Measurements from ENCODE around the gene ORAI3. TPM values are rescaled to one million over a fixed set of nuclear protein-coding genes. Genes with fewer than 3 reads are reported as not detected.
"Not testable (repeated sequence)": the region's sequence is repeated elsewhere in the genome, so short reads cannot be mapped to it uniquely, and the experiment has no call there.

Gene ORAI3
- total and polyA plus RNA-seq, 2 experiments from 2014 or later = 52.5 to 54.0 TPM

DNA sequence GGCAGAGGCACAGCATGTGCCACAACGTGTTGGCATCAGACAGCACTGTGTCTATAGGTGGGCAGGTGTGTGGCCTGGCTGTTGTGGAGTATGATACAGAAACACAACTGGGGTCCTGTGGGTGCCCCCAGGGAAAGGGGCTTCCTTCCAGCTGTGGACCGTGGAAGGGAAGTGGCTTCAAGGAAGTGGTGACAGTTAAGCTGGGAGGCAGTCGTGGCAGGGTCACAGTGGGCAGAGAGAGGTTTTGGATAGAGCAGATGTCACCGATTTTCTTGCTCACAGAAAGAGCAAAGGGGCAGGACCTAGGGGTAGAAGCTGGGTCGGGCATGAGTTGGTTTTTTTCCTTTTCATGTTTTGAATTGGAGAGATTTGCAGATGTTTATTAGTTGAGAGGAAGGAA lies 11.2 kb upstream of the ORAI3 start:
- no peak overlapping the region for H3K4me3 ChIP-seq
- H3K79me2 ChIP-seq = peaks cover 7% of the 10 kb centered on the region
- TF ChIP-seq, protein P1, sequence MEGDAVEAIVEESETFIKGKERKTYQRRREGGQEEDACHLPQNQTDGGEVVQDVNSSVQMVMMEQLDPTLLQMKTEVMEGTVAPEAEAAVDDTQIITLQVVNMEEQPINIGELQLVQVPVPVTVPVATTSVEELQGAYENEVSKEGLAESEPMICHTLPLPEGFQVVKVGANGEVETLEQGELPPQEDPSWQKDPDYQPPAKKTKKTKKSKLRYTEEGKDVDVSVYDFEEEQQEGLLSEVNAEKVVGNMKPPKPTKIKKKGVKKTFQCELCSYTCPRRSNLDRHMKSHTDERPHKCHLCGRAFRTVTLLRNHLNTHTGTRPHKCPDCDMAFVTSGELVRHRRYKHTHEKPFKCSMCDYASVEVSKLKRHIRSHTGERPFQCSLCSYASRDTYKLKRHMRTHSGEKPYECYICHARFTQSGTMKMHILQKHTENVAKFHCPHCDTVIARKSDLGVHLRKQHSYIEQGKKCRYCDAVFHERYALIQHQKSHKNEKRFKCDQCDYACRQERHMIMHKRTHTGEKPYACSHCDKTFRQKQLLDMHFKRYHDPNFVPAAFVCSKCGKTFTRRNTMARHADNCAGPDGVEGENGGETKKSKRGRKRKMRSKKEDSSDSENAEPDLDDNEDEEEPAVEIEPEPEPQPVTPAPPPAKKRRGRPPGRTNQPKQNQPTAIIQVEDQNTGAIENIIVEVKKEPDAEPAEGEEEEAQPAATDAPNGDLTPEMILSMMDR (IDR thresholded peaks at IDR 0.05; ENCODE audit: poor library complexity) = no peak
- TF ChIP-seq EZH2 (IDR thresholded peaks at IDR 0.05; ENCODE audit: borderline replicate concordance) (no peak), EZH2phosphoT487 (IDR thresholded peaks at IDR 0.05; ENCODE audit: low read depth, severe bottlenecking, unreplicated experiment) (no peak)
- H3K4me1 ChIP-seq (ENCODE audit: insufficient read depth) = peaks cover 11% of the 10 kb centered on the region
- H3K9me3 ChIP-seq (ENCODE audit: low read depth) = no peaks in the 10 kb centered on the region
- 93% methylated on average over 5 of the region's 5 CpGs for WGBS (ENCODE audit: low lambda C conversion rate, missing lambda C conversion rate)
- no peaks in the 10 kb centered on the region for H4K20me1 ChIP-seq (ENCODE audit: insufficient read depth, poor library complexity, severe bottlenecking)
- no peak overlapping the region for H2AFZ ChIP-seq
- DNase-seq (ENCODE audit: low spot score) = no peak
- no peak overlapping the region for H3K27ac ChIP-seq
- no peaks in the 10 kb centered on the region for H3K9me2 ChIP-seq (replicated peaks; ENCODE audit: insufficient read depth)
- H3K4me2 ChIP-seq = no peak overlapping the region
- H3K27me3 ChIP-seq = no peaks in the 10 kb centered on the region
- H3K36me3 ChIP-seq (replicated peaks; ENCODE audit: insufficient read depth, low read depth) = no peaks in the 10 kb centered on the region

DNA sequence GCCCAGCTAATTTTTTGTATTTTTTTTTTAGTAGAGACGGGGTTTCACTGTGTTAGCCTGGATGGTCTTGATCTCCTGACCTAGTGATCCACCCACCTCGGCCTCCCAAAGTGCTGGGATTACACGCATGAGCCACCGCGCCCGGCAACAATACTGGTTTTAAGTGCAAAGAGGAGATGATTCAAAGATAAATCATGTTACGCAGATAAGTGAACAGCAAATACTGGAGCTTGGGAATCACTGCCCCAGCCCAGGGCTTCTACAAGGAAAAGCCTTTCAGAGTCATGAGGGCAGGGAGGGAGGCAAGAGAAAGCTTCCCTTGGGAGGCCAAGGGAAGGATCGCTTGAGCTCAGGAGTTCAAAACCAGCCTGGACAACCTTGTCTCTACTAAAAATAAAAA lies 9.3 kb upstream of the ORAI3 start:
- H3K4me2 ChIP-seq; H3K27me3 ChIP-seq; H3K9me2 ChIP-seq (replicated peaks; ENCODE audit: insufficient read depth); DNase-seq (ENCODE audit: low spot score); H3K27ac ChIP-seq; H3K36me3 ChIP-seq (replicated peaks; ENCODE audit: insufficient read depth, low read depth); H3K9me3 ChIP-seq (ENCODE audit: low read depth); H4K20me1 ChIP-seq (ENCODE audit: insufficient read depth, poor library complexity, severe bottlenecking); H2AFZ ChIP-seq; H3K4me3 ChIP-seq: not testable (repeated sequence)
- Histone ChIP-seq H3K79me2 (peaks cover 11% of the 10 kb centered on the region), H3K4me1 (ENCODE audit: insufficient read depth) (peaks cover 15% of the 10 kb centered on the region)
- 85% methylated on average over 7 of the region's 8 CpGs for WGBS (ENCODE audit: low lambda C conversion rate, missing lambda C conversion rate)

- Histone ChIP-seq H3K9me3 (ENCODE audit: low read depth) (no peaks in the 10 kb centered on the region), H3K4me3 (no peak overlapping the region), H3K79me2 (peaks cover 14% of the 10 kb centered on the region), H3K4me1 (ENCODE audit: insufficient read depth) (peaks cover 15% of the 10 kb centered on the region), H3K27ac (peak overlapping the region; percentile 92), H3K9me2 (replicated peaks; ENCODE audit: insufficient read depth) (no peaks in the 10 kb centered on the region), H4K20me1 (ENCODE audit: insufficient read depth, poor library complexity, severe bottlenecking) (no peaks in the 10 kb centered on the region), H3K36me3 (replicated peaks; ENCODE audit: insufficient read depth, low read depth) (no peaks in the 10 kb centered on the region), H3K27me3 (no peaks in the 10 kb centered on the region), H2AFZ (no peak overlapping the region), H3K4me2 (peak overlapping the region; percentile 66)
- TF ChIP-seq EZH2 (IDR thresholded peaks at IDR 0.05; ENCODE audit: borderline replicate concordance) = no peak
- TF ChIP-seq, protein P1 (IDR thresholded peaks at IDR 0.05; ENCODE audit: poor library complexity) = peak; percentile 82
- WGBS (ENCODE audit: low lambda C conversion rate, missing lambda C conversion rate) = 32% methylated on average over 15 of the region's 15 CpGs
- peak; percentile 89 for DNase-seq (ENCODE audit: low spot score)
Observed at GRCh38 chr16:30941600-30942425, 7.1 kb upstream of the ORAI3 start.

DNA sequence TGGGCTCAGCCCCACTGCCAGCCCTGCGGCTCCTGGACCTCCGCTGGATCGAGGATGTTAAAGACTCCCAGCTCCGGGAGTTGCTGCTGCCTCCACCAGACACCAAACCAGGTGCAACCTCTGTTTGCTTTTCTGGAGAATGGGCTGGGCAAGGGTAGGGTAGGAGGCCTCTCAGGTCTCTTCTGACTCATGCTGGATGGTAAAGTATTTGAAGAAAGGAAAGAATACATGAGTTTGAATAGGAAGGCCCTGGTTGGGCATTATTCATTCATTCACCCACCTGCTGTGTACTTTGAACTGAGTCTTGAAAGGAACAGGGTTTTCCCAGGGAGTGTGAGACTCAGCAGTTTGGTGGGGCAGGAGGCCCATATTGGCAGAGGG lies 6.5 kb upstream of the ORAI3 start:
- Histone ChIP-seq H2AFZ (no peak overlapping the region), H3K27me3 (no peaks in the 10 kb centered on the region), H4K20me1 (ENCODE audit: insufficient read depth, poor library complexity, severe bottlenecking) (no peaks in the 10 kb centered on the region), H3K9me3 (ENCODE audit: low read depth) (no peaks in the 10 kb centered on the region), H3K4me2 (peak overlapping the region; percentile 66), H3K4me1 (ENCODE audit: insufficient read depth) (peaks cover 15% of the 10 kb centered on the region), H3K36me3 (replicated peaks; ENCODE audit: insufficient read depth, low read depth) (no peaks in the 10 kb centered on the region), H3K9me2 (replicated peaks; ENCODE audit: insufficient read depth) (no peaks in the 10 kb centered on the region), H3K4me3 (no peak overlapping the region), H3K79me2 (peaks cover 14% of the 10 kb centered on the region), H3K27ac (peak overlapping the region; percentile 92)
- TF ChIP-seq EZH2 (IDR thresholded peaks at IDR 0.05; ENCODE audit: borderline replicate concordance) (no peak), EZH2phosphoT487 (IDR thresholded peaks at IDR 0.05; ENCODE audit: low read depth, severe bottlenecking, unreplicated experiment) (no peak)
- TF ChIP-seq, protein P1 (IDR thresholded peaks at IDR 0.05; ENCODE audit: poor library complexity) = no peak
- 87% methylated on average over 4 of the region's 4 CpGs for WGBS (ENCODE audit: low lambda C conversion rate, missing lambda C conversion rate)
- DNase-seq (ENCODE audit: low spot score) = peak; percentile 59
